Stimulated activated CD8-positive, alpha-beta memory T cell treated with anti-CD3 and anti-CD28 coated beads, Interleukin-2, amount 100 ng/mL, for 1 hour (primary cell): Measurements from ENCODE around the gene NFIA.

Source experiments
- DNase-seq, 2 donors: peaks; one replicate each; pipeline ENCODE4 v3.0.0-alpha.2; 2020; ENCODE audit warnings: low read depth in 2 of 2

The NFIA gene

GRCh38 chr1:61432616-61433388 is 350.4 kb downstream of the NFIA start:
- no peak for DNase-seq

- DNase-seq, result no peak
Observed at GRCh38 chr1:61433646-61434045, 351.3 kb downstream of the NFIA start.

DNA sequence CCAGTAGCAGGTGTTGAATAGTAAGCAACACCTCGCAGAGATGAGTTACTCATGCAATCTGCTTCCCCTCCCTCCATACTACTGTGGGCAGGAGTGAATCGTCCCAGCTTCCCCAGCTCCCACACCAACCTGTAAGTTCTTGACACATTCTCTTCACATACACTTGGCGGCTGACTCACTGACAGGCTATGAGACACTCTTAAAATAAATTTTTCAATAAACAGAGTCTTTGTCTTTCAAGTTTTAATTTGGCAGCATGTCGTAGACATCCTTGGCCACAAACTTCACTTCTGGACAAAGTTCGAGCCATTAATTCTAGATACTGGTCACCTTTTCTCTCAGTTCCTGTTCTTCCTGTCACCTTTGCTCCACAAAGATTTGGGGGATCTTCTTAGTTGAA is 351.9 kb downstream of the NFIA start:
- no peak for DNase-seq

DNA sequence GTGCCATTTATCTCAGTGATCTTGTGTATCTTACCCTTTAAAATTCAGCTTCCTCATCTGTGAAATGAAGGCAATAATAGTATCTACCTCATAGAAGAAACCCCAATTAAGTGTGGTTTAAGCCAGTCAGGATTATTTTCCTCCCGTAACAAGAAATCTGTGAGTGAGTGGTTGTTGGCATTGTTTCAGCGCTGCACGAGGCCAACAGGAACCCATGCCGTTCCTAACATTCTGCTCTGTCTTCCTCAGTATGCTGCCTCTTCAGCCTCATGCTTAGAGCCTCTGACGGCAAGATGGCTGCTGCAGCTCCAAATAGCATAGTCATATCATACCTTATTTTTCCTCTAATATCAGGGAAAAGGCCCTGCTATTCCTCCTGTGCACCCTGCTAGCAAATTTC is 352.9 kb downstream of the NFIA start:
- no peak for DNase-seq

GRCh38 chr1:61436016-61436415 is 353.7 kb downstream of the NFIA start:
- no peak for DNase-seq

DNA sequence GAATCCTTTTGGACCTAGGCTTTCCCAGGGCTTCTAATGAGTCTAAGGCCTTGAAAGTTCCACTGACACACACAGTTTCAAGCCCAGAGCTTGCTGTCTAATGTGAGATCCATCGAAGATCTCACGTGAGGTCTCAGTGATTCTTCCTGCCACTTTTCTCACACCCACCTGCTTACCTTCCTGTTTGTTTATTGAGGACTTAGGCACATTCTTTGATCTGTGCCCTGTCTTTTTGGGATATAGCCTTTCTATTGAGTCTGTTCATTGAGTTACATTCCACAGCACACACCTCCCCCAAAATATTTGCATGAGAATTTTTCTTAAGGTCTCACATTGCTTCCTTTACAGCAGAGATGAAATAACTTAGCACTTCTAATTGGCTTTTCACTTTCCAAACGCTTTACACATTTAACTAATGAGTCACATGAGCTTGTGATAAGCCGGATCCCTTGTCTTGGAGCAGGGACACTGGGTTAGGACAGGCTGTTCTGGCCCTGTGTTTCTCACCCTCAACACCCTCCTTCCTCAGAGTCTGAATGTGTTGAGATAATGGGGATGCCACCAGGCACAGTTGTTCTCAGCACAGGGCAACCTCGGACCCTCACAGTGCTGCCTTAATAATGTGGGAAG is 354.2 kb downstream of the NFIA start:
- no peak for DNase-seq

- no peak for DNase-seq
Observed at GRCh38 chr1:61439234-61439633, 356.9 kb downstream of the NFIA start.

GRCh38 chr1:61441723-61442262 is 359.4 kb downstream of the NFIA start:
- no peak for DNase-seq

DNA sequence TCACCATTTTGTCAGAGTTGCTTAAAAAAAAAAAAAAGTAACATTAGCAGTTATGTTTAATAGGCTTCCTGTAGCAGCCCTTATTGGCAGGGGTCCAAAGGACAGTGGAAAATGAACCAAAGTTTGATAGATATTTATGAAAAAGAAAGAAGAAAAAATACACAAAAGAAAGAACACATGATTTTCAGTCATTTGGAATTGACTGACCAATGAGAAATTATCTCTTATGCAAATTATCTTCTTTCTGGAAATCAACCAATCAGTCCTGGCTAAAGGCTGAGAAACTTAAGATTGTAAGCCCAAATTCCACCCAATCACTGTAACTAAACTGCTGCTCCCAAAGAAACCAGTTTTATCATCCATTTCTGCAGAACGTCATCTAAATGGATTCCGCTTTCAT is 360.2 kb downstream of the NFIA start:
- no peak for DNase-seq

DNA sequence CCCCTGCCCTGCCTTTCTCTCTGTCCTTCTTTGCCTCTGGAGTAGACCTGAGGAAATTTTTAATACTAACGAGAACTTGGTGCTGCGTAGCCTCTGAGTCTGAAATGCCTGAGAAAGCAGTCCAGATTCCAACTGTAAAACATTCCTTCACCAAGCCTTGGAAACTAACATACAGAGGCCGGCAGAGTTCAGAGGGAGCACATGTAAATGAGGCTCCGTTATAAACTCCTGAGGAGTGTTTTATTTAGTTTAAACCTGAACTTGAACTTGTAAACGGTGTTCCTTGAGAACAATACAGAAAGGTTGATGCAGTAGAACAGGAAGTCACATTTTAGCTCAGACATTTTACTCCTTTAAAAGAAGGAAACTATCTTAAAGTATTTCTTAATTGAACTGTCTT is 361.9 kb downstream of the NFIA start:
- no peak for DNase-seq

DNA sequence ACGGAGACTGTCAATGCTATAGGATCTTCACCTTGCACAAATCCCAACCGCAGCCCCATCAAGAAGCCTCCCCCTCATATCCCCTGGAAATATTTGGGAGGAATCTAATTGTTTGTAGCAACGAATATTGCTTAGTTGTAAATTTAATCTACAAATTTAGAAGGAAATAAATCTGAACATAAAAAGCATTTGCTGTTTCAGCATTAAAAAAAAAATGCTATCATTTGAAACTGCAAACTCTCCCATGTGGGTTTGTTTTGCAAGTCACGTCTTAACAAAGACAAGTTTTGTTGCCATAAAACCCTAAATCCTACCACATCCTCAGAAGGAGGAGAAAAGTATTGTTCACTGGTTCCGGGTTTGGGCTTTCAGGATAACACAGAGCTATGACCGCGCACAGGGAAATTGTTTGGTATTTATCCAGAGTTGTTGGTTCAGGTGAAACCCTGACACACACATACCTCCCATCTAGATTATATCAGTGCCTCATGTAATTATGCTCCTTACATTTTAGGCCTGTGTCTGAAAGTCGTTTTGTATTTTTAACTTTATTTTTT is 363.0 kb downstream of the NFIA start:
- DNase-seq, result no peak

- no peak for DNase-seq
Observed at GRCh38 chr1:61446531-61446991, 364.2 kb downstream of the NFIA start.

GRCh38 chr1:61447106-61447967 is 365.0 kb downstream of the NFIA start:
- DNase-seq, result no peak

GRCh38 chr1:61447968-61448430 is 365.6 kb downstream of the NFIA start:
- DNase-seq, result no peak

DNA sequence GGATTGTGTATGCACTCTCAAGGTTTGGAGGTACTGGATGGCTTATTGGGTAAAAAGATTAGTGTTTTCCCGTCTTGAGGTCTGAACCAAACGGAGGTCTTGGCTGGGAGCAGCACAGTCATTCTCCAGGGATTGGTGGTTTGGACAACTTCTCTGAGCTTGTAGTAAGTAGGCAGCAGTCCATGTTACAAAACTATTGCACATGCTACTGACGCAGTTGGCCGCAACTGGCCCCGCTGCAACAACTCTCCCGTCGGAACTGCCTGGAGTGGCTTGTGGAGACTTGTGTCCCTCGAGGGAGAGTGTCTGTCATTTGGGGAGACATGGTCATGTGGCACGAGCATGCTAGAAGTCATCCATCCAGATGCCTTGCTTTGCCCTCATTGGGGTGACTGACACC is 366.6 kb downstream of the NFIA start:
- no peak for DNase-seq

- no peak for DNase-seq
Observed at GRCh38 chr1:61449410-61449809, 367.0 kb downstream of the NFIA start.

DNA sequence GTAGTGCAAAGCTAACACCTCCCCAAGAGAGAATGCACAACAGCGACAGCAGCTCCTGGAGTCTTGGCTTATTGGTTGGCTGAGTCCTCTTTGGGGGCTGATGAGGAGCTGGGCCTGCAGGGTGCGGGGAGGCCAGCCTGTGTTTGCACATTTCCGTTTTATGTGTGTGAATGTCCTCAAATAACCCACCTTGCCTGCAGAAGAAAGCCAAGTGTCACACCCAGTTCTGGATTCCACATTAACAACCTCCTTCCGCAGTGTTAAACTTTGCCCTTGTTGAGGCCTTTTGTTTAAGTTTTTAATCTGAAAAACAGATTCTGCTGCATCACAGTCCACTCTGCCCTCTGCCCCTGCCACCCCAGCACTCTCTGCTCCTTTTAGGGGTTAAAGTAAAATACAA is 368.1 kb downstream of the NFIA start:
- no peak for DNase-seq

GRCh38 chr1:61450872-61451571 is 368.7 kb downstream of the NFIA start:
- no peak for DNase-seq

GRCh38 chr1:61451572-61451968 is 369.2 kb downstream of the NFIA start:
- no peak for DNase-seq

GRCh38 chr1:61452176-61453035 is 370.0 kb downstream of the NFIA start:
- no peak for DNase-seq
